Left ventricle myocardium inferior (tissue), 1 donor: ENCODE results near the gene MORF4L2. TPM values are rescaled to one million over a fixed set of nuclear protein-coding genes. Genes with fewer than 3 reads are reported as not detected.

Experiments used
- DNase-seq: peaks from one replicate; pipeline ENCODE4 v3.0.0-alpha.2; 2020
- H3K27ac ChIP-seq: fragments of 200-600 bp; replicated peaks from 2 replicates; pipeline ENCODE4 v1.8.0; 2021
- H3K27me3 ChIP-seq: fragments of 200-600 bp; 2 replicates; pipeline ENCODE4 v1.8.0; 2021; ENCODE audit warnings: low read depth
- H3K36me3 ChIP-seq: fragments of 200-600 bp; 2 replicates; pipeline ENCODE4 v1.8.0; 2021
- H3K4me1 ChIP-seq: fragments of 200-600 bp; 2 replicates; pipeline ENCODE4 v1.8.0; 2021
- H3K4me3 ChIP-seq: fragments of 200-600 bp; 2 replicates; pipeline ENCODE4 v1.8.0; 2021; ENCODE audit warnings: mild to moderate bottlenecking, moderate library complexity
- H3K9me3 ChIP-seq: fragments of 200-600 bp; replicated peaks from 2 replicates; pipeline ENCODE4 v1.8.0; 2021
- CTCF ChIP-seq: fragments of 200-600 bp; IDR thresholded peaks from 2 replicates; pipeline ENCODE4 v1.8.0; 2021; ENCODE audit warnings: antibody characterized with exemption, mild to moderate bottlenecking, borderline replicate concordance
- intact Hi-C: fragments of 100-400 bp; cut with micrococcal nuclease; formaldehyde crosslinking; loops from one replicate; pipeline ENCODE4 v1.11.0; 2022
- total RNA-seq: library from RNA; stranded (reverse); fragmentation: NEBNext Ultra II Directional; extraction: Animal tissue kit (Norgen Biotek cat#: 25700); gene quantifications from one replicate; pipeline ENCODE4 v1.2.1, GENCODE V29; 2021
- donor health status: DM: no; HTN: yes; CAD: no; lungs with severe emphysema.

MORF4L2 gene
- total RNA-seq, 1 donor from 2014 or later: 156 TPM

- no peaks in the 10 kb centered on the region for H3K9me3 ChIP-seq
- no peaks in the 10 kb centered on the region for H3K27me3 ChIP-seq
- DNase-seq: no peak
- intact Hi-C loops: no loop called here
- no peak overlapping the region for H3K4me3 ChIP-seq
- TF ChIP-seq CTCF: no peak
- no peaks in the 10 kb centered on the region for H3K4me1 ChIP-seq
- H3K36me3 ChIP-seq: no peaks in the 10 kb centered on the region
- no peak overlapping the region for H3K27ac ChIP-seq
These were observed 48.7 kb downstream of the MORF4L2 start for GRCh38 chrX:103637604-103638338.

DNA sequence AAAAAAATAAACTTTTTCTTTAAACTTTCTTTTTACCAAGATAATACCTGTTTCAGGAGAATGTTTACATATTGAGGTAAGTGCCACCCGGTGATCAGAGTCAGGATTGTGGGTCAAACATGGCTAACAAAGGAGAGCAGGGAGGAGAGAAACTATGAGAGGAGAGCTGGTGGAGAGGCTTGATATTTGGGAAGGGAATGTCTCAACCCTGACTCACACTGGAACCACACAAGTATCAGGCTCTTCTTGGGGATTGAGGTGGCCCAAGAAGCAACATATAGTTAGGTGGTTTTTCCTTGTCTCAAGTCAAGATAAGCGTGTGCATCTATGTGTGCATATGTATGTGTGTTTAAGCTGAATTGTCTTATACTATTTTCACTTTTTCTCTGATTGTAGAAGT lies 51.1 kb downstream of the MORF4L2 start:
- Histone ChIP-seq H3K9me3 (no peaks in the 10 kb centered on the region), H3K4me1 (peaks cover under 1% of the 10 kb centered on the region), H3K36me3 (no peaks in the 10 kb centered on the region), H3K4me3 (no peak overlapping the region), H3K27me3 (no peaks in the 10 kb centered on the region), H3K27ac (no peak overlapping the region)
- no peak for DNase-seq
- intact Hi-C loops: no loop called here
- no peak for TF ChIP-seq CTCF

- H3K4me1 ChIP-seq: peaks cover 28% of the 10 kb centered on the region
- TF ChIP-seq CTCF: no peak
- DNase-seq: no peak
- no peak overlapping the region for H3K4me3 ChIP-seq
- intact Hi-C loops: no loop called here
- no peaks in the 10 kb centered on the region for H3K36me3 ChIP-seq
- no peak overlapping the region for H3K27ac ChIP-seq
- no peaks in the 10 kb centered on the region for H3K27me3 ChIP-seq
- H3K9me3 ChIP-seq: no peaks in the 10 kb centered on the region
These were observed 55.4 kb downstream of the MORF4L2 start for GRCh38 chrX:103631145-103631544.

- peaks cover 30% of the 10 kb centered on the region for H3K4me1 ChIP-seq
- no peak for DNase-seq
- intact Hi-C loops: no loop called here
- no peaks in the 10 kb centered on the region for H3K9me3 ChIP-seq
- peak overlapping the region; percentile 78 for H3K4me3 ChIP-seq
- TF ChIP-seq CTCF: no peak
- no peaks in the 10 kb centered on the region for H3K27me3 ChIP-seq
- H3K36me3 ChIP-seq: no peaks in the 10 kb centered on the region
- peak overlapping the region; percentile 95 for H3K27ac ChIP-seq
These were observed 56.4 kb downstream of the MORF4L2 start for GRCh38 chrX:103630171-103630511.

GRCh38 chrX:103629318-103630170 lies 57.0 kb downstream of the MORF4L2 start:
- intact Hi-C loops: no loop called here
- H3K36me3 ChIP-seq: no peaks in the 10 kb centered on the region
- H3K9me3 ChIP-seq: no peaks in the 10 kb centered on the region
- DNase-seq: peak; percentile 62
- no peaks in the 10 kb centered on the region for H3K27me3 ChIP-seq
- peak; percentile 55 for TF ChIP-seq CTCF
- H3K27ac ChIP-seq: peak overlapping the region; percentile 95
- H3K4me1 ChIP-seq: peaks cover 33% of the 10 kb centered on the region
- H3K4me3 ChIP-seq: peak overlapping the region; percentile 78
